Prostate gland (tissue), 2 donors: Measurements from ENCODE around the gene COL15A1.

Experiments
- CTCF ChIP-seq, 4 experiments: fragments of 200-600 bp in 2 of 4; fragments of 450-650 bp in 2 of 4; sonication (generic) in 2 of 4; IDR thresholded peaks; 1 replicate in 3 of 4; 2 replicates in 1 of 4; pipeline ENCODE4 v1.5.1; 2016 to 2019; ENCODE audit warnings: antibody characterized with exemption in 4 of 4, mild to moderate bottlenecking in 2 of 4, moderate library complexity in 2 of 4
- POLR2A ChIP-seq: fragments of 450-650 bp; IDR thresholded peaks from one replicate; pipeline ENCODE4 v1.6.1; 2016; ENCODE audit warnings: antibody characterized with exemption, mild to moderate bottlenecking
- POLR2AphosphoS5 ChIP-seq: sonication (generic); formaldehyde crosslinking; IDR thresholded peaks from one replicate; pipeline ENCODE4 v1.6.1; 2017; ENCODE audit warnings: antibody characterized with exemption

DNA sequence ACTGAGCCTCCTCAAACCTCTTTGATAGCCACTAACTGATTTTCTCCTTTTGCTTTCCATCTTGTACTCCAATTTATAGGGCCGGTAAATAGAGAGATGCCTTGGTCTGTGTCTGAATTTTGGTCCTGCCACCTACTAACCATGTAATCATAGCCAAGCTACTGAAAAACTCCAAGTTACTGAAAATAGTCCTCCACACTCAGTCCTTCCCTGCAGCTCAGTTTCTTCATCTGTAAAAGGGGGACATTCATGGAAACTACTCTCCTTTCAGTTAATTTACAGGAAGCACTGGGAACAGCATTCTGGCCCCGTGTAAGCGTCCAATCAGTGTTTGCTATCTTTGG lies 131.2 kb downstream of the COL15A1 start:
- TF ChIP-seq CTCF (IDR thresholded peaks at IDR 0.05) (no peak), POLR2AphosphoS5 (no peak), POLR2A (no peak)
